Renal pelvis (tissue), 4 donors: ENCODE results near the gene POLR2H. TPM values are rescaled to one million over a fixed set of nuclear protein-coding genes. Genes with fewer than 3 reads are reported as not detected.
A peak's percentile ranks its signal among the peaks of the same experiment; 100 is the strongest.

Experiments
- DNase-seq: peaks from one replicate; pipeline ENCODE4 v3.0.0-alpha.2; 2013
- polyA plus RNA-seq, 3 donors: library from polyadenylated mRNA; unstranded; fragments of 120-200 nt; gene quantifications; one replicate each; pipeline ENCODE4 v1.2.1, GENCODE V29; 2013; ENCODE audit not compliant: insufficient read length in 3 of 3

The POLR2H gene
- polyA plus RNA-seq, 3 donors: 85.3 to 110 (median 106) TPM

DNA sequence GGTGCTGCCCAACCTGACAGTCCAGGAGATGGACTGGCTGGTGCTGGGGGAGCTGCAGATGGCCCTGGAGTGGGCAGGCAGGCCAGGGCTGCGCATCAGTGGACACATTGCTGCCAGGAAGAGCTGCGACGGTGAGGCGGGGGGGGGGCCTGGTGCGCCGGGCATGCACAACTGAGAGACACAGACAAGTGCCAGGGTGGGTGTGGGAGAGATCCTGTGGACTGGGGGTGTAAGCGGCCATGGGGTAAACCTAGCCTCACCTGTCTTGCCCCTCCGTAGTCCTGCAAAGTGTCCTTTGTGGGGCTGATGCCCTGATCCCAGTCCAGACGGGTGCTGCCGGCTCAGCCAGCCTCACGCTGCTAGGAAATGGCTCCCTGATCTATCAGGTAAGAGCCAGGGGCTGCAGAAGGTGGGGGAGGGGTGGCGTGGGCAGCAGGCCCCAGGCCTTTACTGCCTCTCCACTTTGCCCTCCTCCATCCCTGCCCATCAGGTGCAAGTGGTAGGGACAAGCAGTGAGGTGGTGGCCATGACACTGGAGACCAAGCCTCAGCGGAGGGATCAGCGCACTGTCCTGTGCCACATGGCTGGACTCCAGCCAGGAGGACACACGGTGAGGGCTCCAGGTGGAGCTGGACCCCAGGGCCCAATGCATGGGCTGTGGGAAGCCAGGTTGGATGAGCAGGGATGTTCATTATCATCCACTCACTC, 21.7 kb downstream of the POLR2H start:
- no peak for DNase-seq

DNA sequence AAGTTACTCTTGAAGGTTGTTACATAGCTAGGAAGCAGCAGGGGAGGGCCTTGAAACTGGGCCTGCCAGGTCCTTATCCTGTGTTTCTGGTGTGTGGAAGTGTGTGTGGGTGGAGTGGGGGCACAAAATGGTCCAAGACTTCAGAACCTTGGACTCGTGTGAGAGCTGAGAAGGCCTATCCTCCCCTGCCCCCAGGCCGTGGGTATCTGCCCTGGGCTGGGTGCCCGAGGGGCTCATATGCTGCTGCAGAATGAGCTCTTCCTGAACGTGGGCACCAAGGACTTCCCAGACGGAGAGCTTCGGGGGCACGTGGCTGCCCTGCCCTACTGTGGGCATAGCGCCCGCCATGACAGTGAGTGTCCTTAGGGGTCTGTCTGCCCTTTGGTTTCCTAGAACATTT, 22.8 kb downstream of the POLR2H start:
- no peak for DNase-seq

DNA sequence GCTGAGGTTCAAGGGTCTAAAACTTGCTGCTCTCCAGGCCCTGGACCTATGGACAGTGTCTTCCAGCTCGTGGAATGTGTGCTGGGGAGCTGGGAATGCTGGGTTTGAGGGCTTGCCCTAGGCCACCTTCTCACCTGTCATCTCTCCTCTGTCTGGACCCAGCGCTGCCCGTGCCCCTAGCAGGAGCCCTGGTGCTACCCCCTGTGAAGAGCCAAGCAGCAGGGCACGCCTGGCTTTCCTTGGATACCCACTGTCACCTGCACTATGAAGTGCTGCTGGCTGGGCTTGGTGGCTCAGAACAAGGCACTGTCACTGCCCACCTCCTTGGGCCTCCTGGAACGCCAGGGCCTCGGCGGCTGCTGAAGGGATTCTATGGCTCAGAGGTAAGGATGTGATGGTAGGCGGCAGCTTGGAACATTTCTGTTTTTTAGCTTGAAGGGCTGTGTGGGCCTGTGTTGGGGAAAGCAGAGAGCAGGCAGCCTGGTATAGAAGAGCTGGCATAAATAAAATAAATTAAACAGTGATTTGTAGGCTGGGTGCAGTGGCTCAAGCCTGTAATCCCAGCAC, 23.4 kb downstream of the POLR2H start:
- no peak for DNase-seq

GRCh38 chr3:184386047-184386806, 24.7 kb downstream of the POLR2H start:
- no peak for DNase-seq

GRCh38 chr3:184387174-184387714, 25.7 kb downstream of the POLR2H start:
- no peak for DNase-seq

DNA sequence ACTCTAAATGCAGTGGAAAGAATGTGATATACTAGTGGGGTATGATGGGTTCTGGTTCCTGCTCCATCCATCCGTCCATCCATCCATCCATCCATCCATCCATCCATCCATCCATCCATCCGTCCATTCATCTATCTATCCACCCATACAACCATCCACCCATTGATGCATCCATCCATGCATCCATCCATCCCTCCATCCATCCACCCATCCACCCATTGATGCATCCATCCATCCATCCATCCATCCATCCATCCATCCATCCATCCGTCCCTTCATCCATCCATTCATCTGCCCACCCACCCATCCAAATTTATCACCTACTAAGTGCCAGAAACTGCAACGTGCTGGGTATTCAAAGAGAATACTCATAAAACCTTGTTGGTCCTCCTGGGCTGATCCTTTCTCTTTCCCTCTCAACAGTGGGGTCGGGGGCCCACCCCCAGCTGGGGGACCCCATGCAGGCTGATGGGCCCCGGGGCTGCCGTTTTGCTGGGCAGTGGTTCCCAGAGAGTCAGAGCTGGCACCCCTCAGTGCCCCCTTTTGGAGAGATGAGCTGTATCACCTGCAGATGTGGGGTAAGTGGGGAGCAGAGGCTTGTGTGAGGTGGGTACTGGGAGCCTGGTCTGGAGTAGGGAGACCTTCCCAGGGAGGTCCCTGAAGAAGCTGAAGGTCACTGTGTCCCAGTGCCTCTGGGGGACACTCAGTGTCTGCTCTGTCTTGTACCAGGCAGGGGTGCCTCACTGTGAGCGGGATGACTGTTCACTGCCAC, 26.8 kb downstream of the POLR2H start:
- DNase-seq: no peak

DNA sequence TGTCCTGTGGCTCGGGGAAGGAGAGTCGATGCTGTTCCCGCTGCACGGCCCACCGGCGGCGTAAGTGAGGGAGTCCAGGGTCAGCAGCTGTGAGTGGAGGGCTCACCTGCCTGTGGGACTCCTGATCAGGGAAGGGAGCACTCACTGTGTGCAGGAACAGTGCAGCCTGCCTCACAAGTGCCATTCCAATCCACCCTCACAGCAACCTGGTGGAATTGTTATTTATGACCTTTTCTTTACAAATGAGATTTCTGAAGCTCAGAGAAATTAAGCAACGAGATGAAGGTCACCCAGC, 27.4 kb downstream of the POLR2H start:
- no peak for DNase-seq

DNA sequence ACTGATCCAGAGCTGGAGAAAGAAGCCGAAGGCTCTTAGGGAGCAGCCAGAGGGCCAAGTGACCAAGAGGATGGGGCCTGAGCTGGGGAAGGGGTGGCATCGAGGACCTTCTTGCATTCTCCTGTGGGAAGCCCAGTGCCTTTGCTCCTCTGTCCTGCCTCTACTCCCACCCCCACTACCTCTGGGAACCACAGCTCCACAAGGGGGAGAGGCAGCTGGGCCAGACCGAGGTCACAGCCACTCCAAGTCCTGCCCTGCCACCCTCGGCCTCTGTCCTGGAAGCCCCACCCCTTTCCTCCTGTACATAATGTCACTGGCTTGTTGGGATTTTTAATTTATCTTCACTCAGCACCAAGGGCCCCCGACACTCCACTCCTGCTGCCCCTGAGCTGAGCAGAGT, 27.9 kb downstream of the POLR2H start:
- DNase-seq: no peak

DNA sequence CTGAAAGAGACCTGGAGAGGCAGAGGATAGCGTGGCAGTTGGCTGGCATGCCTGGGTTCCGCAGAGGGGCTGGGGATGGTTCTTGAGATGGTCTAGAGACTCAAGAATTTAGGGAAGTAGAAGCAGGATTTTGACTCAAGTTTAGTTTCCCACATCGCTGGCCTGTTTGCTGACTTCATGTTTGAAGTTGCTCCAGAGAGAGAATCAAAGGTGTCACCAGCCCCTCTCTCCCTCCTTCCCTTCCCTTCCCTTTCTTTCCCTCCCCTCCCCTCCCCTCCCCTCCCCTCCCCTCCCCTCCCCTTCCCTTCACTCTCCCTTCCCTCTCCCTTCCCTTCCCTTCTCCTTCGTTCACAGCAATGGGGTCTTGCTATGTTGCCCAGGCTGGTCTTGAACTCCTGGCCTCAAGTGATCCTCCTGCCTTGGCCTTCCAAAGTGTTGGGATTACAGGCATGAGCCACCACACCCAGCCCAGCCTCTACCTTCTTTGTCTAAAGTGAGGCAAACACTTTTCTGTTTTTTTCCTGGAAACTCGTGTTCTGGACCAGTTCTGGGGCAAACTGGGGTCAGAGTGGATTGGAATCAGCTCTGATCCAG, 28.5 kb downstream of the POLR2H start:
- DNase-seq: no peak

DNA sequence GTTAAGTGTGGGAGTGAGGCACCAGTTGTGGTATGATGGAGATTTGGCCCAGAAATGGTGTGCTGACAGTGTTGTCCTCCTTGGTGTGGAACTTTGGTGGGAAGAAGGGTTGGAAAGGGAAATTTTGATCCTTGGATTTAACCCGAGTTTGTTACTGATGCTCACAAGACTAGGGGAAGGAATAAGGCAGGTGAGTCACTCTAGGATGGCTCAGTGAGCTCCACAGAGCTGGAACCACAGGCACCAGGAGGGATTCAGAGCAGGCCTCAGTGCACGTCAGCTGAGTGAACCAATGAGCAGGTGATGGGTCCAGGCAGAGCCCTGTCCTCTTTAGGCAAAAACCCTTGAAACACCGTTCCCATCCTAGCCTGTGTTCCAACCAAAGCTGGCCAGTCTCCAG, 29.8 kb downstream of the POLR2H start:
- no peak for DNase-seq

- no peak for DNase-seq
Observed at GRCh38 chr3:184395320-184395660, 33.8 kb downstream of the POLR2H start.

DNA sequence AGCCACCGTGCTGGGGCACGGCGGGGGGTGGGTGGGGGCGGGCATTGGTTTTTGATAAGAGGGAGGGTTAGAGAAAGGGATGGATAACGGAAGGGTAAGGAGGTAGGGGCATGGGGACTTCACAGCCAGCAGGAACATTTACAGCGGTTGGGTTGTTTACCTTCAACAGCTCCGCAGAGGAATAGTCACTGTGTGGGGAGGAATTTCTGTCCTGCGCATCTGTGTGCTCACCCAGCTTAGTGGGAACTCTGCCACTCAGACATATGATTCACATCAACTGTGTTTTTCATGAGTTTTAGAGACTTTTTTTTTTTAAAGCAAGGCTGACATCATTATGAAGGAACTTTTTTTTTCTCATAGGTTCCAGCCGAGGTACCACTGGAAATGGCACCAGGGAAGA, 37.9 kb downstream of the POLR2H start:
- DNase-seq: peak; percentile 60

GRCh38 chr3:184405075-184406030, 43.8 kb downstream of the POLR2H start:
- no peak for DNase-seq

- DNase-seq: no peak
Observed at GRCh38 chr3:184409331-184409926, 47.9 kb downstream of the POLR2H start.

DNA sequence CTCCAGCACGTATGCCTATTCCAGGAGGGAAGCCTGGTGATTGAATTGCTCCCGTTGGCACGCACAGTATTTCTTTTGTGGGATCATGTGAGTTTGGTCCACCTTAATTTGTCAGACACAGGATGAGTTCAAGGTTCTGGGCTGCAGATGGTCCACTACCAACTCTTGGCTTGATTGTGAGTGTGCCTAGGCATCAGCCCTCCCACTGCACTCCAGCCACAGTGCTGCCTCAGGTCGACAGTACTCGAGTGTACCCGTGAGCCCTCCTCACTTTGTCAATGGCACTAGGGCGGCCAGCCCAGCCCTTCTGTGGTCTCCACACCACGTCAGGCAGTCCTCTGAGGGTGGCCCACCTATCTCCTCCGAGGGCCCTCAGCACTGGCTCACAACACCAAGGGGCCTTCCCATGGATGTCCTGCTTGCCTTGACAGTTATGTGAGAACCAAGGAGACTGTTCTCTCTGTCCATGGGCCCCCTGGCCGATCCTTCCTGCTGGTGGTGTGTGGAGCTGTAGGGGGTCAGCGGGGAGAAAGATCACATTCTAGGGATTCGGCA, 48.5 kb downstream of the POLR2H start:
- DNase-seq: no peak

- DNase-seq: no peak
Observed at GRCh38 chr3:184414418-184415202, 53.1 kb downstream of the POLR2H start.

- DNase-seq: no peak
Observed at GRCh38 chr3:184415203-184415490, 53.6 kb downstream of the POLR2H start.

DNA sequence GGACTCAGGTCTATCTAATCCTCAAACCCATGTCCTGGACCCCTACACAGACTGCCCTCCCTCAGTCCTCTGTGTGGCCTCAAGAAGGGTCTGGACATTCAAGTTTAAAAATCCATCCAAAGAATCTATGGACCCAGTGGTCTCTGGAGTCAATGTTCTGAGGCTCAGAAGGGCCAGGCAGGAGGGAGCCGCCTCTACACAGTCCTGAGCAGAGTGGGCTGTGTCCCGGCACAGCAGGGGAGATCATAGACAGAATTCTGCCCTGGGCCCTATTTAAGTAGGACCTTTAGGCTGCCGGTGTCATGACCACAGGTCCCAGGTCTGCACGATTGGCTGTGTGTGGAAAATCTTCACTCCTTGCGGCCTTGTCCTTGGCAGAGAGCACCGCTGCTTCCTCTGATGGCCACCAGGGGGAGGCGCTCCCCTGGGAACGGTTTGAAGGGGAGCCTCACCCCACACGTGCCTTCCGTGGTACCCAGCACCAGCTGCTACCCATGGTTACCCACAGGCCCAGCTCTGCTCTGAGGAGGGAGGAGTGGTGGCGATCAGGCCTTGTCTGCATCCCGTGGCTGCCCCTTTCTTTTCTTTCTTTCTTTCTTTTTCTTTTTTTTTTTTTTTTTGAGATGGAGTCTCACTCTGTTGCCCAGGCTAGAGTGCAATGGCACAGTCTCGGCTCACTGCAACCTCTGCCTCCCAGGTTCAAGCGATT, 56.3 kb downstream of the POLR2H start:
- peak; percentile 40 for DNase-seq
